K562 (cell line): ENCODE measurements around the gene LYPD3. TPM values are rescaled to one million over a fixed set of nuclear protein-coding genes. Genes with fewer than 3 reads are reported as not detected.

Experiments used
- CHD1 ChIP-seq: fragments of 200-600 bp; sonication (generic); IDR thresholded peaks from one replicate; pipeline ENCODE4 v1.6.1; 2012; ENCODE audit warnings: mild to moderate bottlenecking, moderate library complexity, low read length, inconsistent platforms
- CXXC5 ChIP-seq: fragments of 250-450 bp; sonication (Bioruptor Pico); IDR thresholded peaks from 2 replicates; pipeline ENCODE4 v1.8.0; 2022; ENCODE audit warnings: inconsistent platforms, mild to moderate bottlenecking, moderate library complexity
- DACH1 ChIP-seq: fragments of 450-650 bp; IDR thresholded peaks from 2 replicates; pipeline ENCODE4 v1.6.1; 2018; ENCODE audit not compliant: partially characterized antibody
- DMBX1 ChIP-seq: fragments of 250-450 bp; sonication (Bioruptor Pico); IDR thresholded peaks from 2 replicates; pipeline ENCODE4 v1.8.0; 2022; ENCODE audit warnings: inconsistent platforms, mild to moderate bottlenecking, moderate library complexity, borderline replicate concordance
- ETV1 ChIP-seq: fragments of 450-650 bp; conservative IDR thresholded peaks from 2 replicates; pipeline ENCODE4 v1.6.1; 2016; ENCODE audit warnings: missing genetic modification characterization, control low read depth, low read depth, missing compliant biosample characterization
- MECOM ChIP-seq: fragments of 250-450 bp; sonication (Bioruptor Pico); IDR thresholded peaks from 2 replicates; pipeline ENCODE4 v1.8.0; 2022; ENCODE audit warnings: inconsistent platforms
- NR2C2 ChIP-seq, 2 experiments: fragments of 200-800 bp in 1 of 2; sonication (Bioruptor generic) in 1 of 2; sonication (generic) in 1 of 2; formaldehyde crosslinking in 1 of 2; IDR thresholded peaks; 2 replicates each; pipeline versions ENCODE4 v1.6.1 to v1.8.0; 2016 to 2022; ENCODE audit warnings: mild to moderate bottlenecking in 1 of 2, missing compliant biosample characterization in 1 of 2, missing genetic modification characterization in 1 of 2, missing genetic modification reagents in 1 of 2
- PBX2 ChIP-seq, 2 experiments: IDR thresholded peaks in 1 of 2; conservative IDR thresholded peaks in 1 of 2; 2 replicates each; pipeline ENCODE4 v1.6.1; 2016; ENCODE audit warnings: low read depth in 2 of 2, mild to moderate bottlenecking in 1 of 2, missing compliant biosample characterization in 1 of 2, missing genetic modification characterization in 1 of 2, moderate library complexity in 1 of 2
- PTRF ChIP-seq: fragments of 450-650 bp; IDR thresholded peaks from 2 replicates; pipeline ENCODE4 v1.6.1; 2016; ENCODE audit warnings: mild to moderate bottlenecking, missing genetic modification characterization, missing compliant biosample characterization
- PYGO2 ChIP-seq: fragments of 450-650 bp; IDR thresholded peaks from 2 replicates; pipeline ENCODE4 v1.6.1; 2016; ENCODE audit warnings: mild to moderate bottlenecking, missing genetic modification characterization, moderate library complexity, missing compliant biosample characterization
- RFX7 ChIP-seq: fragments of 250-450 bp; sonication (Bioruptor Pico); IDR thresholded peaks from 2 replicates; pipeline ENCODE4 v1.5.1; 2021; ENCODE audit warnings: mild to moderate bottlenecking
- XRCC5 ChIP-seq: fragments of 200-400 bp; formaldehyde crosslinking; IDR thresholded peaks from 2 replicates; pipeline ENCODE4 v1.6.1; 2017; ENCODE audit warnings: low read depth, mild to moderate bottlenecking, low read length
- ZNF140 ChIP-seq: fragments of 250-450 bp; sonication (Bioruptor Pico); IDR thresholded peaks from 2 replicates; pipeline ENCODE4 v1.8.0; 2021; ENCODE audit warnings: moderate library complexity, mild to moderate bottlenecking, inconsistent platforms
- ZNF239 ChIP-seq: fragments of 250-450 bp; sonication (Bioruptor Pico); IDR thresholded peaks from 2 replicates; pipeline ENCODE4 v1.4.0; 2020; ENCODE audit warnings: mild to moderate bottlenecking
- ZNF41 ChIP-seq: fragments of 250-450 bp; sonication (Bioruptor Pico); conservative IDR thresholded peaks from 2 replicates; pipeline ENCODE4 v1.4.0; 2020; ENCODE audit warnings: mild to moderate bottlenecking
- ZNF668 ChIP-seq: fragments of 250-450 bp; sonication (Bioruptor Pico); IDR thresholded peaks from 2 replicates; pipeline ENCODE4 v1.8.0; 2022; ENCODE audit warnings: mild to moderate bottlenecking, inconsistent platforms
- polyA plus RNA-seq, 8 experiments: library from polyadenylated mRNA; depleted of rRNA in 4 of 8; stranded (reverse) in 5 of 8; unstranded in 3 of 8; fragments of >200 nt; fragmentation: Nextera tagmentation in 2 of 8; fragmentation: Illumina TruSeq in 1 of 8; extraction: Ambion mirVana in 2 of 8; extraction: Trizol in 1 of 8; gene quantifications; 2 replicates each; pipeline versions ENCODE4 v1.2.1 to v1.2.3, GENCODE V29; 2011 to 2014; ENCODE audit warnings: inconsistent platforms in 1 of 8, missing spikeins in 1 of 8
- total RNA-seq, 7 experiments: library from RNA; depleted of rRNA in 6 of 7; stranded (reverse); fragments of >200 nt in 6 of 7; fragmentation: Illumina TruSeq in 2 of 7; extraction: Trizol in 2 of 7; gene quantifications; 2 replicates each; pipeline versions ENCODE4 v1.2.1 to v1.2.3, GENCODE V29; 2011 to 2021; ENCODE audit warnings: low replicate concordance in 1 of 7
- TF ChIP-seq, protein P1 (sequence below): fragments of 450-650 bp; formaldehyde crosslinking; IDR thresholded peaks from 2 replicates; pipeline ENCODE4 v1.4.0; 2020; ENCODE audit warnings: mild to moderate bottlenecking, moderate library complexity
- TF ChIP-seq, protein P2 (sequence below): fragments of 200-800 bp; sonication (Bioruptor generic); IDR thresholded peaks from 2 replicates; pipeline ENCODE4 v1.6.1; 2016; ENCODE audit warnings: missing genetic modification characterization, missing compliant biosample characterization

Gene LYPD3
- total and polyA plus RNA-seq, 9 of the 15 experiments (the other 6 are each of a cell fraction or from before 2014, with no cell fraction given) = 0.04 to 0.33 (median 0.20) TPM; not detected in 1

- no peak for TF ChIP-seq PBX2 (CRISPR knock-in tag; IDR thresholded peaks at IDR 0.05; ENCODE audit: low read depth)
- TF ChIP-seq PBX2 (tag; conservative IDR thresholded peaks at IDR 0.05; ENCODE audit: low read depth) = 0 out of 2 replicates have a peak, but pooled peaks have one; percentile 36
- peak; percentile 55; the same call in 1 of the 2 replicates for TF ChIP-seq MECOM (CRISPR knock-in tag)
- TF ChIP-seq DACH1 = no peak
- TF ChIP-seq DMBX1 (CRISPR knock-in tag) = peak; percentile 94
- TF ChIP-seq, protein P1, sequence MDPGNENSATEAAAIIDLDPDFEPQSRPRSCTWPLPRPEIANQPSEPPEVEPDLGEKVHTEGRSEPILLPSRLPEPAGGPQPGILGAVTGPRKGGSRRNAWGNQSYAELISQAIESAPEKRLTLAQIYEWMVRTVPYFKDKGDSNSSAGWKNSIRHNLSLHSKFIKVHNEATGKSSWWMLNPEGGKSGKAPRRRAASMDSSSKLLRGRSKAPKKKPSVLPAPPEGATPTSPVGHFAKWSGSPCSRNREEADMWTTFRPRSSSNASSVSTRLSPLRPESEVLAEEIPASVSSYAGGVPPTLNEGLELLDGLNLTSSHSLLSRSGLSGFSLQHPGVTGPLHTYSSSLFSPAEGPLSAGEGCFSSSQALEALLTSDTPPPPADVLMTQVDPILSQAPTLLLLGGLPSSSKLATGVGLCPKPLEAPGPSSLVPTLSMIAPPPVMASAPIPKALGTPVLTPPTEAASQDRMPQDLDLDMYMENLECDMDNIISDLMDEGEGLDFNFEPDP (CRISPR knock-in tag) = no peak
- TF ChIP-seq, protein P2, sequence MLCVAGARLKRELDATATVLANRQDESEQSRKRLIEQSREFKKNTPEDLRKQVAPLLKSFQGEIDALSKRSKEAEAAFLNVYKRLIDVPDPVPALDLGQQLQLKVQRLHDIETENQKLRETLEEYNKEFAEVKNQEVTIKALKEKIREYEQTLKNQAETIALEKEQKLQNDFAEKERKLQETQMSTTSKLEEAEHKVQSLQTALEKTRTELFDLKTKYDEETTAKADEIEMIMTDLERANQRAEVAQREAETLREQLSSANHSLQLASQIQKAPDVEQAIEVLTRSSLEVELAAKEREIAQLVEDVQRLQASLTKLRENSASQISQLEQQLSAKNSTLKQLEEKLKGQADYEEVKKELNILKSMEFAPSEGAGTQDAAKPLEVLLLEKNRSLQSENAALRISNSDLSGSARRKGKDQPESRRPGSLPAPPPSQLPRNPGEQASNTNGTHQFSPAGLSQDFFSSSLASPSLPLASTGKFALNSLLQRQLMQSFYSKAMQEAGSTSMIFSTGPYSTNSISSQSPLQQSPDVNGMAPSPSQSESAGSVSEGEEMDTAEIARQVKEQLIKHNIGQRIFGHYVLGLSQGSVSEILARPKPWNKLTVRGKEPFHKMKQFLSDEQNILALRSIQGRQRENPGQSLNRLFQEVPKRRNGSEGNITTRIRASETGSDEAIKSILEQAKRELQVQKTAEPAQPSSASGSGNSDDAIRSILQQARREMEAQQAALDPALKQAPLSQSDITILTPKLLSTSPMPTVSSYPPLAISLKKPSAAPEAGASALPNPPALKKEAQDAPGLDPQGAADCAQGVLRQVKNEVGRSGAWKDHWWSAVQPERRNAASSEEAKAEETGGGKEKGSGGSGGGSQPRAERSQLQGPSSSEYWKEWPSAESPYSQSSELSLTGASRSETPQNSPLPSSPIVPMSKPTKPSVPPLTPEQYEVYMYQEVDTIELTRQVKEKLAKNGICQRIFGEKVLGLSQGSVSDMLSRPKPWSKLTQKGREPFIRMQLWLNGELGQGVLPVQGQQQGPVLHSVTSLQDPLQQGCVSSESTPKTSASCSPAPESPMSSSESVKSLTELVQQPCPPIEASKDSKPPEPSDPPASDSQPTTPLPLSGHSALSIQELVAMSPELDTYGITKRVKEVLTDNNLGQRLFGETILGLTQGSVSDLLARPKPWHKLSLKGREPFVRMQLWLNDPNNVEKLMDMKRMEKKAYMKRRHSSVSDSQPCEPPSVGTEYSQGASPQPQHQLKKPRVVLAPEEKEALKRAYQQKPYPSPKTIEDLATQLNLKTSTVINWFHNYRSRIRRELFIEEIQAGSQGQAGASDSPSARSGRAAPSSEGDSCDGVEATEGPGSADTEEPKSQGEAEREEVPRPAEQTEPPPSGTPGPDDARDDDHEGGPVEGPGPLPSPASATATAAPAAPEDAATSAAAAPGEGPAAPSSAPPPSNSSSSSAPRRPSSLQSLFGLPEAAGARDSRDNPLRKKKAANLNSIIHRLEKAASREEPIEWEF = peak; percentile 57
- peak; percentile 85 for TF ChIP-seq PTRF (tag)
- peak; percentile 29; the same call in 1 of the 2 replicates for TF ChIP-seq ETV1 (tag)
- no peak for TF ChIP-seq CHD1
- peak; percentile 44; the same call in 1 of the 2 replicates for TF ChIP-seq ZNF239
- TF ChIP-seq ZNF41 (CRISPR knock-in tag) = peak; percentile 72; the same call in 1 of the 2 replicates
- TF ChIP-seq ZNF668 = peak; percentile 84; the same call in 1 of the 2 replicates
- TF ChIP-seq NR2C2 (CRISPR knock-in tag; IDR thresholded peaks at IDR 0.05) = no peak
- TF ChIP-seq NR2C2 (tag; IDR thresholded peaks at IDR 0.05) = 0 out of 2 replicates have a peak, but pooled peaks have one; percentile 18
- no peak for TF ChIP-seq RFX7 (CRISPR knock-in tag)
- peak; percentile 74 for TF ChIP-seq CXXC5 (CRISPR knock-in tag)
- TF ChIP-seq PYGO2 (tag) = peak; percentile 78
- no peak for TF ChIP-seq ZNF140 (CRISPR knock-in tag)
- TF ChIP-seq XRCC5 = no peak
These were observed 20.0 kb downstream of the LYPD3 start (continued) for GRCh38 chr19:43445426-43445825.
